Activated CD8-positive, alpha-beta memory T cell treated with anti-CD3 and anti-CD28 coated beads for 36 hours (primary cell): Measurements from ENCODE around the gene RAB11B. TPM values are rescaled to one million over a fixed set of nuclear protein-coding genes. Genes with fewer than 3 reads are reported as not detected.

Experiments used
- CTCF ChIA-PET: fragments of 350-600 bp; sonication (Branson Sonifier 250); formaldehyde crosslinking; loops from one replicate; lab custom pipeline; 2021; ENCODE audit warnings: antibody characterized with exemption; lab: Charles Lee
- POLR2A ChIA-PET: fragments of 350-600 bp; sonication (Branson Sonifier 250); formaldehyde crosslinking; loops from one replicate; lab custom pipeline; 2021; ENCODE audit warnings: antibody characterized with exemption; lab: Charles Lee
- total RNA-seq, 2 experiments: library from RNA; stranded (reverse); gene quantifications; one replicate each; pipeline ENCODE4 v1.2.3, GENCODE V29; 2021

The RAB11B gene
- total RNA-seq, 2 experiments from 2014 or later: 57.7 to 61.5 TPM

DNA sequence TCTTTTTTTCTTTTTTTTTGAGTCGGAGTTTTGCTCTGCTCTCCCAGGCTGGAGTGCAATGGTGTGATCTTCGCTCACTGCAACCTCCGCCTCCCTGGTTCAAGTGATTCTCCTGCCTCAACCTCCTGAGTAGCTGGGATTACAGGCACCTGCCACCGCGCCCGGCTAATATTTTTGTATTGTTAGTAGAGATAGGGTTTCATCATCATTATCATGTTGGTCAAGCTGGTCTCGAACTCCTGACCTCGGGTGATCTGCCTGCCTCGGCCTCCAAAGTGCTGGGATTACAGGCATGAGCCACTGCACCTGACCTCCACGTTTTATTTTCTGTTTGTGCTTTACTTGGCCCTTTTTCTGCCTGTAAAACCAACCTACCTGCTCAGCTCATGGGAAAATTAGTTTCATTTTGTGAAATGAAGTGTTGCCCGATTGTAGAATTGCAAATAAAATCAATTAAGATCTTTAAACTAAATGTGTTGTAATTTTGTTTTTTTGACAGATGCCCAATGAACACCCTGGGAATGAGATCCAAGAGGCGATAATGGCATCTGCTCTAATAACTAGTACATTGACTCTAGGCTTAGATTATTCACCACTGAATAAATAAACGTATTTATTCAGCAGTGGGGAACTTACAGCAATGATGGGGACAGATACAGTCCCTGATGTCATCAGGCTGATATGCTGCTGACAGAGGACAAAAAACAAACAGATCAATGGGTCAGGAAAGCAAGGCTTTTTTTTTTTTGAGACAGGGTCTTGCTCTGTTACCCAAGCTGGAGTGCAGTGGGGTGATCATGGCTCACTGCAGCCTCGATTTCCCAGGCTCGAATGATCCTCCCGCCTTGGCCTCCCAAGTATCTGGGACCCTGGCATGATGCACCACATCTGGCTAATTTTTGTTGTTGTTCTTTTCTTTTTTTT lies 2.2 kb upstream of the RAB11B start:
- POLR2A ChIA-PET: no interaction called here

DNA sequence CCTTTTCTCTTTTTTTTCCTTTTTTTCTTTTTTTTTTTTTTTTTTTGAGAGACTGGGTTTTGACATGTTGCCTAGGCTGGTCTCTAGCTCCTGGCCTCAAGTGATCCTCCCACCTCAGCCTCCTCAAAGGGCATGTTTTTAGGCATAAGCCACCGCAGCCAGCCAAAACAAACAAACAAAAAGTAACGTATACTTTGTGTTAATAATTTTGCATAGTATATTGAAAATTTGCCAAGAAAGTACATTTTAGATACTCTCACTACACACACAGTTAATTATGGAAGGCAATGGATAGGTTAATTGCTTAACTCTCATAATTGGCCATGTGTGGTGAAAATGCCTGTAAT lies 1.6 kb upstream of the RAB11B start:
- CTCF ChIA-PET: interaction anchor here (1.0 kb wide), 1 partner anchor 190 kb away, joined by 3 read pairs; no protein-coding TSS in a partner anchor
- POLR2A ChIA-PET: no interaction called here

More for the DNA sequence above, 2.2 kb upstream of the RAB11B start:
- CTCF ChIA-PET: interaction anchor here (0.6 to 1.0 kb wide), 2 partner anchors 190 to 711 kb away, joined by 3 read pairs; no protein-coding TSS in a partner anchor

DNA sequence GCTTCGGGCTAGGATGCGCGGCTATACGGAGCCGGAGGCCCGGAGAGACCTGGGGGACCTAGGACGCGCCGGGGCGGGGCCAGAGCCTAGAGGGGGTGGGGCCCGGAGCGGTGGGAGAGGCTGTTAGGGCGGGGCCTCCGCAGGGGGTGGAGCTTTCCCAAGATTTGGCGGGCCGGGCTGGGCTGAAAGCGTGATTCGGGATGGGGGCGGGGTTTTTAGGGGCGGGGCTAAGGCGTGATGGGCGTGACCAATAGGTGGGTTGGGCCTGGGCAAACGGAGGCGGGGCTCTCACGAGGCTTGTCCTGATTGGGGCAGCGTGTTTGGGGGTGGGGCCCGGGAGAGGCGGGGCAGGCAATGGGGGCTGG lies 439 bp downstream of the RAB11B start:
- ChIA-PET CTCF (interaction anchor here (0.6 to 2.4 kb wide), 3 partner anchors 22 to 37 kb away, joined by 3 to 13 read pairs (median 4); partner anchors contain the start of gene MARCHF2), POLR2A (interaction anchor here (0.5 to 1.7 kb wide), 5 partner anchors 28 to 123 kb away, joined by 3 to 6 read pairs (median 4); partner anchors contain the start of gene ZNF414)

DNA sequence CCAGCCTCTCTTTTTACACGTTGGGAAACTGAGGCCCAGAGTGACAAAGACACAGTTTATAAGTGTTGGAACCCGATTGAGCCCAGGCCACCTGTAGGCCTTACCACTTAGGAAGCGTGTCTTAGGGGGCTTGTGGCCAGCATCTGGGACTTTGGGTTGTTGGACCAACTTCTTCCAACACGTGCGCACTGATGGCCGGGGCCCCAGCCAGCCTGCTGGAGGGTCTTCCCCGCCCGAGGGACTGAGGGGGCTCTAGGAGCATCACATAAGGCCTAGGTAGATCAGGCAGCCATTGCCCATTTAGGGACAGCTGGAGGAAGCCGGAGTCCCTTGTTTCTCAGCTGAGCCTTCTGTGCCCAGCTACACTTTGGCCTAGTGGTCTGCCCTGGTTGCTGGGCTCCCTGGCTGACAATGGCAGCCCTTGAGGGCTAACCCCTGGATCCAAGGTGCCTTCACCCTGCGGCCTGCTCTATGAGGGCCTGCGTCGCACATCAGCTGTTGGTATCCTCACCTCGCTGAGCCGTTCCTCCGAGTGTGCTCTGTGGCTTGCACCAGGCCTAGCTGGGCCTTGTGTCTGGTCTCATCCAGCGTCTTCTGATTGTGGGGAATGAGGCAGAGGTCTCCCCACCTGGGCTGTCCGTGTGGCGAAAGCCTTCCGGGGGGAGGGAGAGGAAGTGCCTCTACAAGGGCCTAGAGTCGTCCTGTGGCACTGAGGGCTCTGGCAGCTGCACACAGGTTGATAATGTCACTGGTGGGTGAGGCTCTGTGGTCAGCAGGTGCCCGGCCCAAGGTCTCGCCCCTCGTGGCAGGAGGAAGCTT lies 1.2 kb downstream of the RAB11B start:
- ChIA-PET POLR2A (interaction anchor here (0.5 to 1.7 kb wide), 3 partner anchors 47 to 122 kb away, joined by 3 to 5 read pairs (median 4); partner anchors contain the start of gene ZNF414), CTCF (interaction anchor here (0.6 to 2.4 kb wide), 3 partner anchors 22 to 37 kb away, joined by 3 to 13 read pairs (median 4); partner anchors contain the start of gene MARCHF2)

DNA sequence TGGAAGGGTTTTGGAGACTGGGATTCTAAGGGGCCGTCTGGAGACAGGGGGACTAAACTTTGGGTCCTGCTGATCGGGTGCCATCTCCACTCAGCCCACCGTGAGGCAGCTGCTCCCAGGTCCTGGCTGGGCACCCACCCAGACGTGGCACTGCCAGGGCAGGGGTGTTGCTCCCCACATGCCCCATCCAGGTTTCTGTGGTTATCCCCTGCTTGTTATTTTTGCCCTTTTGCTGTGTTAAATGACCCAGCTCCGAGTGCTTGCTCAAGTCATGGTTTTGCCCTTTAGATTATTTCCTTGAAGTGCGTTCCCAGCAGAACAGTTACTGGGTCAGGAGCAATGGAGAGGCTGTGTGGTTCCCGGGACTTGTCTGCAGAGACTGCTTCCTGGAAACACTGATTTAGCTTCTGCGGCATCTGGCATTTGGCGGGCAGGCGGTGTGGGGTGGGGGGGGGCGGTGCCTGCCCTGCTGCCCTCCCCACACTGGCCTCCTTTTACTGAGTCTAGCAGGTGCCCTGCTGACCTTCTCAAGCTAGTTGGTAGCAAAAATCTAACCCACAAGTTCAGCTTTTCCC lies 1.9 kb downstream of the RAB11B start:
- ChIA-PET CTCF (interaction anchor here (0.8 to 2.4 kb wide), 2 partner anchors 22 to 38 kb away, joined by 3 to 13 read pairs; no protein-coding TSS in a partner anchor), POLR2A (no interaction called here)

DNA sequence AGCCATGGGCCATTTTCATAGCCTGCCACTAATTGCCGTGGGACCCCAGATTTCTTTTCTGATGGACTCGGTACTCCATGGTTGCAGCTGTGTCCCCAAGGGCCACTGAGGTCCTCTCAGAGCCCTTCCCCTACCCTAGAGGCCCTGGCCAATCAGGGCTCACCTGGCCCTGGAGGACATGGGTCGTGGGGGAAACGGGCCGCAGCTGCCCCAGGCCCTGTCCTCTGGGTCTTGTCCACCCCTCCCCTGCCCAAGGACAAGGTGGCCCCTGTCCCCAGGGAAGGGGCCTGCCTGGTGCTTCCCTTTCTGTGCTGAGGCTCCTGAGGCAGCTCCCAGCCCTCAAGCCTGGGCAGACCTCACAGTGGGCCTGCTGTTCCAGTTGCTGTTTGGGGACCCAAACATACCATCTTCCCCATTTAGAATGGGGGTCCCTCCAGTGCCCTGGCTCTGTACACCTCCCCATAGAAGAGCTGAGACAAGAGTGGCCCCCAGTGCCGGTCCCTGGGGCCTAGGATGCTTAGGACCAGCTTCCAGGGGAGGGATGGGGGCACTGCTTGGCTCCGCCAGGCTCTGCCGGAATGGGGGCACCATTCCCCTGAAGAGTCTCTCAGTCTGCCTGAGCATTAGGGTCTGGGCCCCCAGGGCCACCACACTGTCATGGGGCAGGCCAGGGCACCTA lies 3.2 kb downstream of the RAB11B start:
- ChIA-PET CTCF (interaction anchor here (0.8 kb wide), 1 partner anchor 21 kb away, joined by 3 read pairs; no protein-coding TSS in a partner anchor), POLR2A (no interaction called here)

DNA sequence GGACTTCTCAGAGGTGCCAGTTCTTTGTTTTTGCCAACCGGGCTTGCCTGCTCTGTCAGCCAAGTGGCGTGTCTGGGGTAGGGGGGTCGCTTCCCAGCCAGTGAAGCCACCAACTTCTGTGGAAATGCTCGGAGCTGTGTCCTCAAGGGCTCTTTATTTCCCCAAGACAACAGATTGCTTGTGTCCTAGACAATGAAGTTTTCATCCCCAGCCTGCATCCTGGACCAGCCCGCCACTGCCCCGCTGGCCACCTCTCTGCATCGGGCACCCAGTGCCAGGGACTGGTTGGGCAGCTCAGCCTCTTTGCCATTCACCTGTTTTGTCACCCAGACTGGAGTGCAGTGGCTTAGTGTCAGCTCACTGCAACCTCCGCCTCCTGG lies 3.7 kb downstream of the RAB11B start:
- POLR2A ChIA-PET: no interaction called here
- CTCF ChIA-PET: no interaction called here

DNA sequence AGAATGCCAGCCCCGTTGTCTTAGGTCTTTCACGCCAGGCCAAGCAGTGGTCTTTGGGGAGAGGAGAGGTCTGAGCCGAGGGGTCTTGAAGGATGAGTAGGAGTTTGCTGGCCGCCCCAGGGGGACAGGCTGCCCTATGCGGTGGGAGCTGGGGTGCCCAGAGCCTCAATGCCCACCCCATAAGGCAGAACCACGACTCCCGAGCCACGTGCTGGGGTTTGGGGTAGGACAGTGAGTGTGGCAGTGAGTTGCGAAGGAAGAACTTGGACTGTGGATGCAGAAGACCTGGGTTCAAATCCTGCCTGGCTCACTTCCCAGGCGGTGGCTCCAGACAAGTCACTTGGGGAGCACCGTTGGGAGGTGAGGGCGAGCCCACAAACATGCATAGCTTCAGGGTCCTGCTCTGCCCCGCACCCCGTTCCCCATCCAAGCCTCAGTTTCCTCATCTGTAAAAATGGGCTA lies 5.5 kb downstream of the RAB11B start:
- ChIA-PET CTCF (interaction anchor here (1.0 to 1.8 kb wide), 2 partner anchors 42 to 120 kb away, joined by 3 to 10 read pairs; no protein-coding TSS in a partner anchor), POLR2A (interaction anchor here (0.6 kb wide), 1 partner anchor 70 kb away, joined by 15 read pairs; no protein-coding TSS in a partner anchor)

DNA sequence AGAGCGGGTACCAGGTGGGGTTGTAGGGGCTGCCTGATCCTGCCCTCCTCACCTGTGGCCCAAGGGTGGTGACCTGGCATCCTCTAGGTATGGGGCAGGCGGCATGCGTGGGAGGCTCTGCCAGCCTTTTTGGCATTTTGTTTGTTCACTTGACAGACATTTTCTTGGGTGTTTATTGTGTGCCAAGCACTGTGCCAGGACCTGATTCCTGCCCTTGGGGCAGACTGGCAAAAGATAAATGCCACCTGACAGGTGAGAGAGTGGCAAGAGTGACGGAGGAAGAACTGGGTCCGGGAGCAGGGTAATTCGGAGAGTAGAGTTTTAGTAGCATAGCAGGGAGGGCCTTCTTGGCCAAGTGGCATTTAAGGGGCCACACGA lies 6.0 kb downstream of the RAB11B start:
- POLR2A ChIA-PET: interaction anchor here (0.6 kb wide), 1 partner anchor 70 kb away, joined by 15 read pairs; no protein-coding TSS in a partner anchor
- CTCF ChIA-PET: interaction anchor here (1.8 kb wide), 1 partner anchor 42 kb away, joined by 10 read pairs; no protein-coding TSS in a partner anchor

DNA sequence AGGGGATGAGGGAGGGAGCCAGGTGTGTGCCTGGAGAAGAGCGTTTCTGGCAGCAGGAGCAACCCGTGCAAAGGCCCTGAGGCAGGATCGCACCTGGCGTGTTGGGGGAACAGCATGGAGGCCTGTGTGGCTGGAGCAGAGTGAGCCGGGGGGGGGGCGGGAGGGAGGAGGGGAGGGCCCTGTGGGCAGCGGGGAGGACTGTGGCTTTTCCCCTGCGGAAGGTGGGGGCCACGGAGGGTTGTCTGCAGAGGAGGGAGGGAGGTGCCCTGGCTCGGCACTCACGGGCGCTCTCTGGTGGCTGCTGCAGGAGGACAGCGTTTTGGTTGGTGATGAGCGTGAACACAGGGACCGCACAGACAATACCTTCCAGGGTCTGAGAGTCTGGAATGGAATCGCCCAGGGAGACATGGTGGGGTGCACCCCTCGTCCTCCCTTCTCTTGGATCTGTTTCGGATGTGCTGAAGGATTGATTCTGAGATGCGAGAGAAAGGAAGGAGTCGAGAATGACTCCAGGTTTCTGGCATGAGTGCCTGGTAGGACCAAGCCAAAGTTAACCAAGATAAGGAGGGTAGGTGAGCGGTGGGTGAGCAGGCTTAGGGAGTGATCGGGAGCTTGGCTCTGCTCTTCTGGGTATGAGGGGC lies 6.5 kb downstream of the RAB11B start:
- ChIA-PET CTCF (interaction anchor here (1.0 to 2.4 kb wide), 4 partner anchors 43 to 75 kb away, joined by 3 to 17 read pairs (median 7); no protein-coding TSS in a partner anchor), POLR2A (no interaction called here)

DNA sequence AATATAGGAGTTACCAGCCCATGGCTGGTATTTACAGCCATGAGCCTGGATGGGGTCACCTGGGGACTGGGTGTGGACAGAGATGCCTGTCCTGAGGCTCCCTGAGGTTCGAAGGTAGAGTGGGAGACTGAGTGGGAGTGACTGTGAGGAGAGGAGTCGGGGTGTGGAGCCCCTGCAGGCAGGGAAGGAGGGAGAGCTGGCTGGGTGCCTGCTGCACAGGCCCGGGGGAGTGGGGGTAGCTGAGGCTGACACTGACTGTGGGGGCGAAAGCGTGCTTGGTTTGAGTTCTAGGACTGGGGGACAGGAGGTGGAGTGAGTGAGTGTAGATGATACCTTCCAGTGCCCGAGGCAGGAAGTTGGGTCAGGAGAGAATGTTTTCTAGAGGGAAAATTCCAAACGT lies 7.1 kb downstream of the RAB11B start:
- ChIA-PET POLR2A (no interaction called here), CTCF (interaction anchor here (1.0 to 2.4 kb wide), 3 partner anchors 44 to 74 kb away, joined by 3 to 17 read pairs (median 4); no protein-coding TSS in a partner anchor)

DNA sequence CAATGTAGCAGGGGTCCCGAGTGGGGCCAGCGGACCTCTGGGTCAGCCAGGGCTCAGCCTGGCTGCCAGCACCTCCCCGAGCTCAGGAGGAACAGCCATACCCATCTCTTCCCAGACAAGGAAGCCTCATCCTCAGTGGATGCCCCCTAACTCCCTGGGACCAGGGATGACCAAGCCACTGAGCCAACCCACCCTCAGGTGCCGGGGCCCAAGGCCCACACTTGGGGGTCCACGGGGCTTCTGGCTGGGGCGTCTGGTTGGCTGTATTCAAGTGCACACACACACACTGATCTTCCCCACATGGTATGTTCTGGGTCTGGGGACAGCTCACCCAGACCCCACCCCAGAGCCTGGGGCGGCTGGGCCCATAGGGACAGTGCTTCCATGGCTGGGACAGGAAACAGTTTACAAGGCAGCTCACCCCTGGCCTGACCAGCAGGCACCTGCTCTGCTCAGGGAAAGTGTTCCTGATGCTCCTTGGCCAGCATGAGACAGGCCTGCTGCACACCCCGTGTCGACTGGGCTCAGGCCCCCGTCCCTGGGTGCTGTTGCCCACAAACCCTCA lies 7.7 kb downstream of the RAB11B start:
- POLR2A ChIA-PET: no interaction called here

DNA sequence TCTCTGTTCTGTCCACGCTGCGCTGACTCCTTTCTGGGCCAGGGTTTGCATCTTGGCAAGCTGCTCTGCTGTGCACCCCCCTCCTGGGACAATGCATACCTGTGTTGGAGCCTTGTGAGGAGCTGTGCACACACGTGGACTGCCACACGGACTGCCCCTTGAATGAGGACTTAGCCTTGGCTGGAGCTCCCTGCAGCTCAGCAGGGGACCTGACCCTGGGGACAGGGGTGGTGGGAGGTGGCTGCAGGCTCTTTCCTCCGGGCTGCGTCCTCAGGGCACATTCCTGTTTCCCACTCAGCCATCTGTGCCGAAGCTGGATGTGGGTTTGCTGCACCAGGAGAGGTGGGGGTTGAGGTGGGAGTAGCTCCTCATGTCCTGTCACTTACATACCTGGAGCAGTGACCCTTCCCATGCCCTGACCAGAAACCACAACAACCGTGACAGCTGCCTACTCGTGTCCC lies 8.2 kb downstream of the RAB11B start:
- ChIA-PET CTCF (interaction anchor here (2.4 kb wide), 1 partner anchor 45 kb away, joined by 17 read pairs; no protein-coding TSS in a partner anchor), POLR2A (no interaction called here)

More for the DNA sequence above, 7.7 kb downstream of the RAB11B start:
- CTCF ChIA-PET: interaction anchor here (1.0 to 2.4 kb wide), 3 partner anchors 44 to 74 kb away, joined by 3 to 17 read pairs (median 4); no protein-coding TSS in a partner anchor

DNA sequence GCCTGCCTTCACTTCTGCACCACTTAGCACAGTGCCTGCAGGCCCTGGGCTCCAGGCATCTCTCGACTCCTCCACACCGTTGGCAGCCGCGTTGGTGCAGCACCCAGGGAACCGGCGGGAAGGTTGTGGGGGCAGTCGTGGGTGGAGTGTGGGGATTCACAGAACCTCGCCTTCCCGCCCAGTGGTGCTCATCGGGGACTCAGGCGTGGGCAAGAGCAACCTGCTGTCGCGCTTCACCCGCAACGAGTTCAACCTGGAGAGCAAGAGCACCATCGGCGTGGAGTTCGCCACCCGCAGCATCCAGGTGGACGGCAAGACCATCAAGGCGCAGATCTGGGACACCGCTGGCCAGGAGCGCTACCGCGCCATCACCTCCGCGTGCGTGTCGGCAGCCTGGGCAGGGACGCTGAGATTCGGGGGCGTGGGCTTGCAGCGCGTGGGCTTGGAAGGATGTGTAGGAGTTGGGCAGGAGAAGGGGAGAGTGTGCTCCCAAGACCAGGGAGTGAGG lies 9.6 kb downstream of the RAB11B start:
- ChIA-PET CTCF (interaction anchor here (1.1 kb wide), 1 partner anchor 46 kb away, joined by 4 read pairs; no protein-coding TSS in a partner anchor), POLR2A (no interaction called here)

DNA sequence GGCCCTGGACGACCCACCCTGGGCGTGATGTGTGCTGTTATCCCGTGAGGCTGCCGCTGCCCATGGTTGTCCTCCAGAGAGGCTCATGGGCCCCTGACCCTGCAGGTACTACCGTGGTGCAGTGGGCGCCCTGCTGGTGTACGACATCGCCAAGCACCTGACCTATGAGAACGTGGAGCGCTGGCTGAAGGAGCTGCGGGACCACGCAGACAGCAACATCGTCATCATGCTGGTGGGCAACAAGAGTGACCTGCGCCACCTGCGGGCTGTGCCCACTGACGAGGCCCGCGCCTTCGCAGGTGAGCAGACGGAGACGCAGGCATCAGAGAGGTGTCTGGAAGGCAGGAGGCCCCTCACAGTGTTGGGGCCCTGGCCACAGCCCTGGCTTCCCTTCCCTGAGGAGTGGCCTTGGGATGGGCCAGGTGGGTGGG lies 11.8 kb downstream of the RAB11B start:
- POLR2A ChIA-PET: no interaction called here
- CTCF ChIA-PET: no interaction called here

DNA sequence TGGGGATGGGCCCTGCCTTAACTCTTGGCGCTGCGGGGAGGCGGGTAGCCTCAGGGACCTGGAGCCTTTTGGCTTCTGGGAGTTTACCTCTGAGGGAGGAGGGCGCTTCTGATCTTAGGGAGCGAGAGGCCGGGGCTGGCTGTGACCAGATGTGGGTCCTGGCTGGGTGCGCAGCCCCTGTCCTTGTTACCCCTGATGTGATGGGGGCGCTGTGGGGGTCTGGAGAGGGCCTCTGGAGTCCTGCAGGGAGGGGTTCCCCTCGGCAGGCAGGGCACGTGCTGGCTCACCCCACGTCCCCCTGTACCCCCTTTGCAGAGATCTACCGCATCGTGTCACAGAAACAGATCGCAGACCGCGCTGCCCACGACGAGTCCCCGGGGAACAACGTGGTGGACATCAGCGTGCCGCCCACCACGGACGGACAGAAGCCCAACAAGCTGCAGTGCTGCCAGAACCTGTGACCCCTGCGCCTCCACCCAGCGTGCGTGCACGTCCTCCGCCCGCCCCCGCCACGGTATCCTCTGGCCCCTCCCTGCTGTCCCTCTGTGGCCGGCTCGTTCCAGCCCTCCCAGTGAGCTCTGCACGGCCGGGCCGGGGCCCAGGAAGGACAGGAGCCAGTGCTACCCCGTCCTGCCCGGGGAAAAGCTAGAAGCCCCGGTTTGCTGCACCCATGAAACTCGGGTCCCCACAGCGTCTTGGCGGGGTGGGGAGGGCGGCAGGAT lies 13.1 kb downstream of the RAB11B start:
- CTCF ChIA-PET: interaction anchor here (0.5 to 0.6 kb wide), 2 partner anchors 49 to 150 kb away, joined by 3 read pairs; no protein-coding TSS in a partner anchor
- POLR2A ChIA-PET: interaction anchor here (0.6 kb wide), 1 partner anchor 60 kb away, joined by 4 read pairs; the partner anchor contains the start of gene KANK3
